Endothelial cell of umbilical vein (primary cell): ENCODE results near the gene PIK3AP1. TPM values are rescaled to one million over a fixed set of nuclear protein-coding genes. Genes with fewer than 3 reads are reported as not detected.

Source experiments
- BruUV-seq: library from RNA; stranded (reverse); fragments of 400-500 nt; replicated peaks from 2 replicates; lab custom pipeline; 2021; lab: Mats Ljungman, UMichigan
- CTCF ChIA-PET: fragments of 300-600, 350-600 bp; sonication (Branson Sonifier 250); formaldehyde crosslinking; loops from one replicate; lab custom pipeline; 2021; ENCODE audit warnings: antibody characterized with exemption, inconsistent platforms; lab: Charles Lee
- POLR2A ChIA-PET: fragments of 300-600, 350-600 bp; sonication (Branson Sonifier 250); formaldehyde crosslinking; loops from one replicate; lab custom pipeline; 2021; ENCODE audit warnings: antibody characterized with exemption, inconsistent platforms; lab: Charles Lee
- DNase-seq: peaks from one replicate; pipeline ENCODE4 v3.0.0-alpha.2; 2011; ENCODE audit warnings: low read depth, low spot score
- FAIRE-seq: peaks from 2 replicates; lab custom pipeline; 2011; peaks lifted over from hg19 to GRCh38; lab: Jason Lieb, UNC
- H2AFZ ChIP-seq: 2 replicates; pipeline ENCODE4 v1.6.0; 2012; ENCODE audit warnings: low read depth, low read length, control low read depth, inconsistent platforms
- H3K27ac ChIP-seq: 2 replicates; pipeline ENCODE4 v1.5.1; 2011; ENCODE audit warnings: low read depth, mild to moderate bottlenecking, control low read depth, low read length, moderate library complexity; ENCODE audit not compliant: insufficient read depth
- H3K27me3 ChIP-seq, 2 experiments: 2 replicates each; pipeline versions ENCODE4 v1.6.0 to v1.6.1; 2011; ENCODE audit warnings: low read length in 2 of 2, mixed read lengths in 1 of 2; ENCODE audit not compliant: control insufficient read depth in 2 of 2, insufficient read depth in 2 of 2
- H3K36me3 ChIP-seq, 2 experiments: 2 replicates in 1 of 2; 3 replicates in 1 of 2; pipeline ENCODE4 v1.5.1; 2011; ENCODE audit warnings: low read length in 2 of 2, mild to moderate bottlenecking in 1 of 2, moderate library complexity in 1 of 2; ENCODE audit not compliant: control insufficient read depth in 2 of 2, insufficient read depth in 2 of 2; ENCODE audit errors: extremely low read depth in 1 of 2
- H3K4me1 ChIP-seq: 3 replicates; pipeline ENCODE4 v1.5.1; 2011; ENCODE audit warnings: mild to moderate bottlenecking, low read length; ENCODE audit not compliant: control insufficient read depth, insufficient read depth; ENCODE audit errors: extremely low read depth
- H3K4me2 ChIP-seq: 2 replicates; pipeline ENCODE4 v1.6.1; 2011; ENCODE audit warnings: low read length, control low read depth, mixed read lengths; ENCODE audit not compliant: insufficient read depth
- H3K4me3 ChIP-seq, 3 experiments: fragments of 200-600 bp in 1 of 3; sonication (generic), shearing (Covaris generic) in 1 of 3; replicated peaks in 1 of 3; 2 replicates each; pipeline ENCODE4 v1.5.1; 2011 to 2016; ENCODE audit warnings: control low read depth in 3 of 3, low read length in 3 of 3, mild to moderate bottlenecking in 2 of 3, inconsistent platforms in 1 of 3, low read depth in 1 of 3, moderate library complexity in 1 of 3; ENCODE audit not compliant: insufficient read depth in 1 of 3
- H3K79me2 ChIP-seq: 2 replicates; pipeline ENCODE4 v1.6.0; 2012; ENCODE audit warnings: low read length, inconsistent platforms; ENCODE audit not compliant: control insufficient read depth, insufficient read depth
- H3K9ac ChIP-seq: replicated peaks from 2 replicates; pipeline ENCODE3; 2011; ENCODE audit warnings: low read length, control low read depth; ENCODE audit not compliant: insufficient read depth; ENCODE audit errors: extremely low read depth
- H3K9me1 ChIP-seq: replicated peaks from 3 replicates; pipeline ENCODE4 v1.6.0; 2011; ENCODE audit warnings: mild to moderate bottlenecking, low read length; ENCODE audit not compliant: control insufficient read depth, insufficient read depth; ENCODE audit errors: extremely low read depth
- H3K9me3 ChIP-seq: replicated peaks from 2 replicates; pipeline ENCODE4 v1.5.1; 2012; ENCODE audit warnings: low read length, inconsistent platforms; ENCODE audit not compliant: control insufficient read depth, insufficient read depth
- H4K20me1 ChIP-seq: replicated peaks from 2 replicates; pipeline ENCODE3; 2011; ENCODE audit warnings: mild to moderate bottlenecking, low read length; ENCODE audit not compliant: control insufficient read depth, insufficient read depth; ENCODE audit errors: extremely low read depth
- EZH2 ChIP-seq: IDR thresholded peaks from 2 replicates; pipeline ENCODE4 v1.6.1; 2012; ENCODE audit warnings: borderline replicate concordance, low read depth, mild to moderate bottlenecking, moderate library complexity, low read length, inconsistent platforms; ENCODE audit not compliant: severe bottlenecking
- FOS ChIP-seq: IDR thresholded peaks from 2 replicates; pipeline ENCODE4 v1.6.1; 2011; ENCODE audit warnings: mild to moderate bottlenecking, low read length, moderate library complexity, borderline replicate concordance; ENCODE audit not compliant: insufficient read depth
- GATA2 ChIP-seq: IDR thresholded peaks from 2 replicates; pipeline ENCODE4 v1.7.0; 2011; ENCODE audit warnings: low read depth, mild to moderate bottlenecking, moderate library complexity, mixed read lengths, low read length; ENCODE audit not compliant: insufficient read length, insufficient read depth
- JUN ChIP-seq: IDR thresholded peaks from 2 replicates; pipeline ENCODE4 v1.6.1; 2011; ENCODE audit warnings: borderline replicate concordance, low read depth; ENCODE audit not compliant: insufficient read length, insufficient read depth
- MAX ChIP-seq: IDR thresholded peaks from 2 replicates; pipeline ENCODE4 v1.6.1; 2011; ENCODE audit not compliant: insufficient read depth, insufficient read length
- MYC ChIP-seq: IDR thresholded peaks from one replicate; pipeline ENCODE4 v1.6.1; 2011; ENCODE audit warnings: mild to moderate bottlenecking, low read depth, low read length
- POLR2A ChIP-seq: IDR thresholded peaks from 2 replicates; pipeline ENCODE4 v1.6.1; 2012; ENCODE audit warnings: low read depth, mild to moderate bottlenecking, control low read depth, low read length
- POLR2AphosphoS5 ChIP-seq: IDR thresholded peaks from 2 replicates; pipeline ENCODE4 v1.6.1; 2012; ENCODE audit warnings: low read depth, mild to moderate bottlenecking, control low read depth, low read length, moderate library complexity; ENCODE audit not compliant: insufficient read depth
- dilution Hi-C: fragments of 300-500 bp; cut with MboI; formaldehyde crosslinking; loops from one replicate; pipeline ENCODE4 v1.15.0; 2019; ENCODE audit warnings: low sequenced_read_pairs; ENCODE audit not compliant: extremely low pct_ligation_motif_present
- intact Hi-C: fragments of 100-400 bp; cut with micrococcal nuclease; formaldehyde crosslinking; loops from one replicate; pipeline ENCODE4 v1.10.0; 2022
- polyA plus RNA-seq, 4 experiments: library from polyadenylated mRNA; depleted of rRNA in 3 of 4; stranded (reverse) in 3 of 4; unstranded in 1 of 4; fragments of >200 nt; gene quantifications; 2 replicates each; pipeline versions ENCODE4 v1.2.1 to v1.2.3, GENCODE V29; 2011 to 2012; ENCODE audit warnings: missing spikeins in 1 of 4
- total RNA-seq: library from RNA; stranded (reverse); gene quantifications from 2 replicates; pipeline ENCODE4 v1.2.3, GENCODE V29; 2021

The PIK3AP1 gene
- total and polyA plus RNA-seq, 2 donors (not counting 3 experiments of a cell fraction or from before 2014, with no cell fraction given) = 0.04 TPM; not detected in 1

DNA sequence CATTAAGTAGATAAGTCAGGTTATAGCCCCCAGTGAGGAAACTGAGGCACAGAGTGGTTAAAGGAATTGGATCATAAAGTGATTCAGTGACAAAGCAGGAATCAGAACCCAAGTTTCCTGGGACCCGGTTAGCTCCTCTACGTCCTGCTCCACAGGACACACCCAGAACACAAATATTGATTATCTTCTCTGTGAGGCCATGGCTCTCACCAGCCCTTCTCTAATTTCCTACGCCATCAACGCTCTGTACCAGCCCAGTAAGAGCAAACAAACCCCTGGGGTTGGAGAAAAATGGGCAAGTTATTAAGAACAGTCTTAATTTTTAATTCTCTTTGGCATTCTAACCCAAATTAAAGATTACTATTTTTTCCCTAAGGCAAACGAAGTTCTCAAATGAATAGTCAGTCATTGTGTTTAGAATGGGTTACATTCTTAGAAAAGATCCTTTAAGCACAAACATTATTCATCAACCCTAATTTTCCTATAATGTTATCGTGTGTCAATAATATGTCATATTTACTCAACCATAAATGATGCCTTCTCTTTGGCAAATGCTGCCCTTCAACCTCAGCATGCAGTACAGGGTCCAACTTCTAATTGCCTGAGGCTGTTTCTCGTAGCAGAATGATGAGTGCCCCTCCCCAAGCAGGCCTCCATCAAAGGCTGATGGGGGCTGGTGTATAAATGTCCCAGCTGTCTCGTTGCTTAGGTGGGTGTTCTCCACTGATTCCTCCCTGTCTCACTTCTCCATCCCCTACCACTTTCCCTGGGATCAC lies 108.1 kb downstream of the PIK3AP1 start:
- Histone ChIP-seq H3K9me3 (no peaks in the 10 kb centered on the region), H3K4me3 (no peak overlapping the region), H3K36me3 (no peaks in the 10 kb centered on the region), H4K20me1 (no peaks in the 10 kb centered on the region), H3K27me3 (peaks cover 6 to 14% of the 10 kb centered on the region in 2 experiments), H3K4me2 (no peak overlapping the region), H2AFZ (no peak overlapping the region), H3K9me1 (no peaks in the 10 kb centered on the region), H3K4me1 (no peaks in the 10 kb centered on the region), H3K79me2 (no peaks in the 10 kb centered on the region), H3K27ac (no peak overlapping the region), H3K9ac (no peak overlapping the region)
- dilution Hi-C loops (no loop called here), intact Hi-C loops (no loop called here)
- ChIA-PET CTCF (interaction anchor here (0.7 kb wide), 1 partner anchor 161 kb away, joined by 3 read pairs; no protein-coding TSS in a partner anchor), POLR2A (no interaction called here)
- BruUV-seq = no TSS peak
- TF ChIP-seq JUN (no peak), POLR2AphosphoS5 (no peak), FOS (no peak), MYC (no peak), MAX (no peak)
- FAIRE-seq (no peak), DNase-seq (no peak)

GRCh38 chr10:96610817-96611216 lies 109.5 kb downstream of the PIK3AP1 start:
- ChIA-PET POLR2A (no interaction called here), CTCF (no interaction called here)
- Histone ChIP-seq H3K79me2 (no peaks in the 10 kb centered on the region), H3K9me1 (no peaks in the 10 kb centered on the region), H3K27ac (no peak overlapping the region), H3K9me3 (no peaks in the 10 kb centered on the region), H4K20me1 (no peaks in the 10 kb centered on the region), H3K4me1 (no peaks in the 10 kb centered on the region), H3K36me3 (no peaks in the 10 kb centered on the region), H3K4me3 (no peak overlapping the region), H3K27me3 (peaks cover 3 to 17% of the 10 kb centered on the region in 2 experiments), H2AFZ (no peak overlapping the region), H3K4me2 (no peak overlapping the region), H3K9ac (no peak overlapping the region)
- no peak for TF ChIP-seq GATA2
- TF ChIP-seq MYC = no peak
- no peak for TF ChIP-seq POLR2AphosphoS5
- no peak for TF ChIP-seq POLR2A
- TF ChIP-seq EZH2 = no peak
- FAIRE-seq = no peak
- dilution Hi-C loops (no loop called here), intact Hi-C loops (no loop called here)
- no peak for DNase-seq
- BruUV-seq = no TSS peak
